GM12878 (cell line): ENCODE results near the gene MAP7D2. TPM values are rescaled to one million over a fixed set of nuclear protein-coding genes. Genes with fewer than 3 reads are reported as not detected.

Experiments used
- ATAC-seq: fragments of 200-7000 bp; cut with Tn5 transposase; 3 replicates; pipeline ENCODE4 v1.9.1; 2020; ENCODE audit warnings: mild to moderate bottlenecking, moderate library complexity
- BruUV-seq: library from RNA; stranded (reverse); fragments of 400-500 nt; replicated peaks from 2 replicates; lab custom pipeline; 2021; lab: Mats Ljungman, UMichigan
- CTCF ChIA-PET: fragments of 300-600 bp; sonication (Branson Sonifier 250); formaldehyde crosslinking; extraction: SDS; loops from one replicate; lab custom pipeline; 2021; ENCODE audit warnings: inconsistent platforms; lab: Yijun Ruan, JAX
- POLR2A ChIA-PET: fragments of 350-600 bp; formaldehyde crosslinking; extraction: SDS; loops from one replicate; lab custom pipeline; 2021; ENCODE audit warnings: inconsistent platforms; lab: Charles Lee
- RAD21 ChIA-PET: fragments of 300-600 bp; sonication (Branson Sonifier 250); formaldehyde crosslinking; loops from one replicate; lab custom pipeline; 2023; ENCODE audit warnings: antibody characterized with exemption; ENCODE audit not compliant: unreplicated experiment; lab: Charles Lee
- SMC1A ChIA-PET: fragments of 300-600 bp; sonication (Branson Sonifier 250); formaldehyde crosslinking; loops from one replicate; lab custom pipeline; 2023; ENCODE audit not compliant: unreplicated experiment, uncharacterized antibody; lab: Charles Lee
- DNase-seq: peaks from one replicate; pipeline ENCODE4 v3.0.0-alpha.2; 2011; ENCODE audit warnings: low read depth, low spot score
- FAIRE-seq: peaks from 3 replicates; lab custom pipeline; 2011; peaks lifted over from hg19 to GRCh38; lab: Jason Lieb, UNC
- H2AFZ ChIP-seq: 2 replicates; pipeline ENCODE4 v1.6.0; 2011; ENCODE audit warnings: low read depth, low read length, control low read depth; ENCODE audit not compliant: control insufficient read depth
- H3K27ac ChIP-seq: 2 replicates; pipeline ENCODE4 v1.5.1; 2011; ENCODE audit warnings: control low read depth; ENCODE audit not compliant: control insufficient read depth, insufficient read depth
- H3K27me3 ChIP-seq, 2 experiments: replicated peaks in 1 of 2; 2 replicates each; pipeline versions ENCODE4 v1.6.0 to v1.6.1; 2011; ENCODE audit warnings: low read length in 1 of 2; ENCODE audit not compliant: control insufficient read depth in 2 of 2, insufficient read depth in 2 of 2
- H3K36me3 ChIP-seq, 2 experiments: 2 replicates each; pipeline ENCODE4 v1.5.1; 2011; ENCODE audit warnings: low read length in 1 of 2; ENCODE audit not compliant: control insufficient read depth in 2 of 2, insufficient read depth in 2 of 2
- H3K4me1 ChIP-seq: 2 replicates; pipeline ENCODE4 v1.6.1; 2011; ENCODE audit warnings: mild to moderate bottlenecking, low read length, moderate library complexity, mixed read lengths; ENCODE audit not compliant: control insufficient read depth, insufficient read depth
- H3K4me2 ChIP-seq: 2 replicates; pipeline ENCODE4 v1.6.0; 2011; ENCODE audit warnings: control low read depth; ENCODE audit not compliant: control insufficient read depth, insufficient read depth
- H3K4me3 ChIP-seq: fragments of 200-600 bp; sonication (generic); 2 replicates; pipeline ENCODE4 v1.5.1; 2016
- H3K79me2 ChIP-seq: 2 replicates; pipeline ENCODE4 v1.6.0; 2011; ENCODE audit warnings: low read length; ENCODE audit not compliant: control insufficient read depth, insufficient read depth
- H3K9ac ChIP-seq: 2 replicates; pipeline ENCODE4 v1.8.0; 2011; ENCODE audit warnings: low read length, control low read depth, mixed read lengths; ENCODE audit not compliant: control insufficient read depth, insufficient read depth
- H3K9me3 ChIP-seq: replicated peaks from 3 replicates; pipeline ENCODE4 v1.5.1; 2011; ENCODE audit warnings: mild to moderate bottlenecking, low read length; ENCODE audit not compliant: control insufficient read depth, insufficient read depth
- H4K20me1 ChIP-seq: 2 replicates; pipeline ENCODE4 v1.6.0; 2011; ENCODE audit not compliant: control insufficient read depth, insufficient read depth
- HDGF ChIP-seq: fragments of 450-650 bp; IDR thresholded peaks from 2 replicates; pipeline ENCODE4 v1.6.1; 2016; ENCODE audit warnings: antibody characterized with exemption
- NBN ChIP-seq: fragments of 450-650 bp; IDR thresholded peaks from 2 replicates; pipeline ENCODE4 v1.6.1; 2016
- POLR2AphosphoS5 ChIP-seq: IDR thresholded peaks from 2 replicates; pipeline ENCODE4 v1.6.1; 2011; ENCODE audit warnings: mild to moderate bottlenecking, low read length, inconsistent platforms
- WGBS: methylation state at CpG from one replicate; pipeline ENCODE4 v1.1.6; 2016; ENCODE audit warnings: low lambda C conversion rate; ENCODE audit not compliant: insufficient replicate concordance, insufficient coverage; ENCODE audit errors: missing lambda C conversion rate; 5-methylcytosine and 5-hydroxymethylcytosine counted together
- in situ Hi-C: fragments of 300-500 bp; cut with MboI; formaldehyde crosslinking; loops from 9 replicates; pipeline ENCODE4 v1.14.3; 2018; ENCODE audit warnings: mixed read lengths
- intact Hi-C: fragments of 100-400 bp; cut with micrococcal nuclease; formaldehyde crosslinking; loops from one replicate; pipeline ENCODE4 v1.14.2; 2022; ENCODE audit not compliant: unreplicated experiment
- polyA plus RNA-seq, 11 experiments: library from polyadenylated mRNA; depleted of rRNA in 4 of 11; unstranded in 6 of 11; stranded (reverse) in 5 of 11; fragments of >200 nt; fragmentation: Nextera tagmentation in 4 of 11; fragmentation: Illumina TruSeq in 1 of 11; extraction: Ambion mirVana in 4 of 11; extraction: Trizol in 1 of 11; gene quantifications; 1 replicate in 1 of 11; 2 replicates in 10 of 11; pipeline versions ENCODE4 v1.2.1 to v1.2.3, GENCODE V29; 2011 to 2016; ENCODE audit warnings: inconsistent platforms in 2 of 11, missing spikeins in 2 of 11, low read depth in 1 of 11
- total RNA-seq, 4 experiments: library from RNA; depleted of rRNA in 3 of 4; stranded (reverse); fragments of >200 nt in 3 of 4; fragmentation: Illumina TruSeq in 1 of 4; extraction: Trizol in 1 of 4; gene quantifications; 2 replicates each; pipeline versions ENCODE4 v1.2.1 to v1.2.3, GENCODE V29; 2013 to 2021
- TF ChIP-seq, protein P1 (sequence below): IDR thresholded peaks from 2 replicates; pipeline ENCODE4 v1.6.1; 2012; ENCODE audit warnings: low read depth, low read length, improper control_type of control experiment

The MAP7D2 gene
- total and polyA plus RNA-seq, 10 of the 15 experiments (the other 5 are each of a cell fraction or from before 2014, with no cell fraction given) = 0.06 to 18.4 (median 0.22) TPM

DNA sequence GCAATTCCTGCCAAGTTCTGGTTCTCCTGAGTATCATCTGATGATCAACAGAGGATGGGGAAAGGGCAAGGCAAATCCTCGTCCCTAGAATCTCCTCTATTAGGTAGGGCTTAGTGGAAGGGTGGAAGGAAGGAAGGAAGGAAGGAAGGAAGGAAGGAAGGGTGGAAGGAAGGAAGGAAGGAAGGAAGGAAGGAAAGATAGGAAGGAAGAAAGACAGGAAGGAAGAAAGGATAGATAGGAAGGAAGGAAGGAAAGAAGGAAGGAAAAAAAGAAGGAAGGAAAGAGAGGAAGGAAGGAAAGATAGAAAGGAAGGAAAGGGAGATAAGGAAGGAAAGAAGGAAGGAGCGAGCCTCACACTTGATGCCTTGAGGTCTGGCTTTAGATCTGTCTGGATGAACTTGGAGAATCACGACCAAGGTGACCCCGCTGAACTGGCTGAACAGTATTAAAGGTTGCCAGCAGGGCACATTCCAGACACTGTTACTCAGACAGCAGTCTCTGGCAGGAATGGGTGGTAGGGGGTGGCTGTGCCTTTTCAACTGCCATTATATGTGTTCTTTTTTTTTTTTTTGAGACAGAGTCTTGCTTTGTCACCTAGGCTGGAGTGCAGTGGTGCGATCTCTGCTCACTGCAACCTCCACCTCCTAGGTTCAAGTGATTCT, 57.1 kb downstream of the MAP7D2 start:
- no peak overlapping the region for H3K27ac ChIP-seq
- no peaks in the 10 kb centered on the region for H3K4me1 ChIP-seq
- no peaks in the 10 kb centered on the region for H3K79me2 ChIP-seq
- intact Hi-C loops = no loop called here
- no peaks in the 10 kb centered on the region for H3K9me3 ChIP-seq
- no peak overlapping the region for H3K4me2 ChIP-seq
- ChIA-PET RAD21 (interaction anchor here (3.7 kb wide), 1 partner anchor 8 kb away, joined by 18 read pairs; no protein-coding TSS in a partner anchor), POLR2A (no interaction called here), CTCF (interaction anchor here (0.9 to 3.8 kb wide), 3 partner anchors 8 to 154 kb away, joined by 3 to 21 read pairs (median 10); no protein-coding TSS in a partner anchor)
- H3K36me3 ChIP-seq = no peaks in the 10 kb centered on the region
- no peak for DNase-seq
- no peak overlapping the region for H2AFZ ChIP-seq
- no peaks in the 10 kb centered on the region for H4K20me1 ChIP-seq
- no peak for FAIRE-seq
- H3K9ac ChIP-seq = no peak overlapping the region
- ATAC-seq = no peak
- no TSS peak for BruUV-seq
- TF ChIP-seq POLR2AphosphoS5 (no peak), HDGF (0 out of 2 replicates have a peak, but pooled peaks have one; percentile 33), NBN (peak; percentile 24; the same call in 1 of the 2 replicates)
- TF ChIP-seq, protein P1, sequence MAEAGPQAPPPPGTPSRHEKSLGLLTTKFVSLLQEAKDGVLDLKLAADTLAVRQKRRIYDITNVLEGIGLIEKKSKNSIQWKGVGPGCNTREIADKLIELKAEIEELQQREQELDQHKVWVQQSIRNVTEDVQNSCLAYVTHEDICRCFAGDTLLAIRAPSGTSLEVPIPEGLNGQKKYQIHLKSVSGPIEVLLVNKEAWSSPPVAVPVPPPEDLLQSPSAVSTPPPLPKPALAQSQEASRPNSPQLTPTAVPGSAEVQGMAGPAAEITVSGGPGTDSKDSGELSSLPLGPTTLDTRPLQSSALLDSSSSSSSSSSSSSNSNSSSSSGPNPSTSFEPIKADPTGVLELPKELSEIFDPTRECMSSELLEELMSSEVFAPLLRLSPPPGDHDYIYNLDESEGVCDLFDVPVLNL = no peak
- TF ChIP-seq, all 136 proteins: peak for 2
- Histone ChIP-seq H3K27me3 (no peaks in the 10 kb centered on the region), H3K4me3 (no peak overlapping the region)
- in situ Hi-C loops = loop anchor here (25.0 kb wide), 2 partner anchors 147 to 1672 kb away; no protein-coding TSS in a partner anchor
- SMC1A ChIA-PET = interaction anchor here (1.1 to 2.9 kb wide), 3 partner anchors 8 to 30 kb away, joined by 3 to 15 read pairs (median 9); no protein-coding TSS in a partner anchor
- 67% methylated on average over 5 of the region's 5 CpGs for WGBS
